Progenitor cell of endocrine pancreas (in vitro differentiated cells): ENCODE results near the gene DUSP2. TPM values are rescaled to one million over a fixed set of nuclear protein-coding genes. Genes with fewer than 3 reads are reported as not detected.

Experiments used
- DNase-seq: peaks from one replicate; pipeline ENCODE4 v3.0.0; 2021; ENCODE audit warnings: low spot score; ENCODE audit not compliant: unreplicated experiment
- H3K27ac Mint-ChIP-seq: 2 replicates; pipeline ENCODE4 v1.8.0; 2021; ENCODE audit warnings: mild to moderate bottlenecking, moderate library complexity, mixed read lengths
- H3K27me3 Mint-ChIP-seq: 2 replicates; pipeline ENCODE4 v1.8.0; 2021; ENCODE audit warnings: mixed read lengths
- H3K36me3 Mint-ChIP-seq: 2 replicates; pipeline ENCODE4 v1.8.0; 2022; ENCODE audit warnings: mixed read lengths; ENCODE audit not compliant: insufficient read depth
- H3K4me1 Mint-ChIP-seq: 2 replicates; pipeline ENCODE4 v1.8.0; 2021; ENCODE audit warnings: low read depth, mixed read lengths
- H3K4me3 Mint-ChIP-seq: 2 replicates; pipeline ENCODE4 v1.8.0; 2021; ENCODE audit warnings: low read depth, mild to moderate bottlenecking, moderate library complexity, mixed read lengths
- H3K9me3 Mint-ChIP-seq: 2 replicates; pipeline ENCODE4 v1.8.0; 2021; ENCODE audit warnings: low read depth, mixed read lengths
- CTCF ChIP-seq: fragments of 200-600 bp; sonication (generic); IDR thresholded peaks from one replicate; pipeline ENCODE4 v1.5.0; 2021; ENCODE audit warnings: antibody characterized with exemption, mild to moderate bottlenecking; ENCODE audit not compliant: unreplicated experiment
- total RNA-seq: library from RNA; stranded (reverse); gene quantifications from 2 replicates; pipeline ENCODE4 v1.2.1, GENCODE V29; 2021

DUSP2 gene
- total RNA-seq, 1 donor from 2014 or later: 0.93 TPM

GRCh38 chr2:96184989-96185388, 39.7 kb upstream of the DUSP2 start:
- no peak overlapping the region for H3K4me3 Mint-ChIP-seq
- TF ChIP-seq CTCF: no peak
- H3K27ac Mint-ChIP-seq: no peak overlapping the region
- peaks cover 7% of the 10 kb centered on the region for H3K4me1 Mint-ChIP-seq
- DNase-seq: no peak
- H3K9me3 Mint-ChIP-seq: no peaks in the 10 kb centered on the region
- H3K36me3 Mint-ChIP-seq: peaks cover 28% of the 10 kb centered on the region
- no peaks in the 10 kb centered on the region for H3K27me3 Mint-ChIP-seq

GRCh38 chr2:96184188-96184587, 38.9 kb upstream of the DUSP2 start:
- Mint-ChIP-seq H3K27ac (no peak overlapping the region), H3K9me3 (no peaks in the 10 kb centered on the region), H3K36me3 (peaks cover 25% of the 10 kb centered on the region), H3K4me3 (no peak overlapping the region), H3K27me3 (no peaks in the 10 kb centered on the region), H3K4me1 (peaks cover 7% of the 10 kb centered on the region)
- no peak for DNase-seq
- TF ChIP-seq CTCF: no peak

GRCh38 chr2:96181529-96181928, 36.3 kb upstream of the DUSP2 start:
- Mint-ChIP-seq H3K36me3 (peaks cover 16% of the 10 kb centered on the region), H3K9me3 (no peaks in the 10 kb centered on the region), H3K4me1 (no peaks in the 10 kb centered on the region), H3K4me3 (no peak overlapping the region), H3K27me3 (peaks cover 4% of the 10 kb centered on the region), H3K27ac (no peak overlapping the region)
- DNase-seq: no peak
- TF ChIP-seq CTCF: no peak

DNA sequence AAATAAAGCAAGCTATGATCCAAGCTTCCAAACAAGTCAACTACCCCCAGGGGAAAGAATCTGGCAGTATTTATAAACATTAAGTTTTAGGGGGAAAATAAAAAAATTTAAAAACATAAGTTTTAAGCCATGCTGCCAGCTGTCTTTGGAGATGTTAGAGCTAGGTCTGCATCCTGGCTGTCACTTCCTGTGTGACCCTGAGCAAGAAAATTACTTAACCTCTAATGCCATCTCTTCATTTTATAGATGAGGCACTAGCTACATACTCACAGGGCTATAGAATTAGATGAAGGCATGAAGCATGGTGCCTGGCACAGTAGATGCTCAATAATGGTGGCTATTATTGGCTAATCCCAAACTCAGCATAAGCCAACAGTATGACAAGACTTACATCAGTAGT, 35.3 kb upstream of the DUSP2 start:
- Mint-ChIP-seq H3K9me3 (no peaks in the 10 kb centered on the region), H3K4me3 (no peak overlapping the region), H3K27me3 (peaks cover 4% of the 10 kb centered on the region), H3K36me3 (peaks cover 14% of the 10 kb centered on the region), H3K4me1 (no peaks in the 10 kb centered on the region), H3K27ac (no peak overlapping the region)
- no peak for DNase-seq
- TF ChIP-seq CTCF: no peak

DNA sequence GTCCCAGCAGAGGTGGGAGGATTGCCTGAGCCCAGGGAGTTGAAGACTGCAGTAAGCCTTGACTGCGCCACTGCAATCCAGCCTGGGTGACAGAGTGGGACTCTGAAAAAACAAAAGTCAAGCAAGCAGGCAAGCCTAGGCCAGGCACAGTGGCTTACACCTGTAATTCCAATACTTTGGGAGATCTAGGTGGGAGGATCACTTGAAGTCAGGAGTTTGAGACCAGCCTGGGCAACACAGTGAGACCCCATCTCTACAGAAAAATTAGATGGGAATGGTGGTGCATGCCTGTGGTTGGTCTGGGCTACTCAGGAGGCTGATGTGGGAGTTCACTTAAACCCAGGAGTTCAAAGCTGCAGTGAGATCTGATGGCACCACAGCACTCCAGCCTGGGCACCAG, 34.8 kb upstream of the DUSP2 start:
- H3K27ac Mint-ChIP-seq: no peak overlapping the region
- H3K4me1 Mint-ChIP-seq: no peaks in the 10 kb centered on the region
- no peak overlapping the region for H3K4me3 Mint-ChIP-seq
- no peak for DNase-seq
- H3K27me3 Mint-ChIP-seq: peaks cover 4% of the 10 kb centered on the region
- peaks cover 10% of the 10 kb centered on the region for H3K36me3 Mint-ChIP-seq
- no peaks in the 10 kb centered on the region for H3K9me3 Mint-ChIP-seq
- no peak for TF ChIP-seq CTCF
